ENCODE results near the gene ZBTB45. TPM values are rescaled to one million over a fixed set of nuclear protein-coding genes. Genes with fewer than 3 reads are reported as not detected.

Gene ZBTB45
- total RNA-seq, 2 experiments from 2014 or later: 5.7 to 6.3 TPM

DNA sequence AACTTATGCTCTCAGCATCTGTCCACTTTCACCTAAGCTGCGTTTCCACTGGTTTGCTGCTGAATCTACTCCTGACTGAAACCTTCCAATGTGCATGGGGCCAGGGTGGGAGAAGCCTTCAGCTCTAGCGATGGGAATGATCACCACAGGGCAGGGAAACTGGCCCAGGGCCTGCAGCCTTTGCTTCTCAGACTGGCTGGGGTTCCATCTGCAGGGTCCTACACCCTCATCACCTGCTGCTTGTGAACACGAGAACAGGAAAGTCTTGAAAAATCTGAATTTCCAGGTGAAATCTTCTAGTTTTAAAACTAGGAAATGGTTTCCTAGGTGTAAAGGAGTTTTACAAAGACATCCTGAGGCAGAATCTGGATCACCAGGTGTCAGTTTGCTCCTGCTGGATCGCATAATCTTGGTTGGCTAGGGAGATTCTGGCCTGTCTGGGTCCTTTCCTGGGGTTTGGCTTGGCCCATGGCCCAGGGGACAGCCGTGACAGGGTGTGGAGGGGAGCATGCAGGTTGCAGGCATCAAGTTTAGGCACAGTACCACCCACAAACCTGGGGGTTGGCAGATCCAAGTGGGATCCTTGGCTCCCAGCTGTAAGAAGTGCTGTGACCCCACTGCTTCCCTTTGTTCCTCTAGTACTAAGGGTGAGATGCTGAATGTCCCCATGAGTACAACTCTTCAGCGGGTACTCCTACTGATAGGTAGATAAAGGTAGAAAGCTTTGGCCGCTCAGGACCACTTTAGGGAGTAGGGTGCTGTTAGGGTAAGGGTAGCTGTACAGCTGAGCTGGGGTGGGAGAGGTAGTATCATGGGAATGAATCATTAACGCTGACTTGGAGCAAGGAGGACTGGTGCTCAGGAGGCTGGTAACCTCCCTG, 40.6 kb upstream of the ZBTB45 start:
- Mint-ChIP-seq H3K9me3 (no peaks in the 10 kb centered on the region), H3K36me3 (ENCODE audit: low read depth) (peaks cover 37% of the 10 kb centered on the region), H3K4me1 (ENCODE audit: low read depth) (peaks cover 76% of the 10 kb centered on the region), H3K27ac (peak overlapping the region; percentile 96), H3K4me3 (peak overlapping the region; percentile 98), H3K27me3 (no peaks in the 10 kb centered on the region)
- Histone ChIP-seq H3K36me3 (ENCODE audit: insufficient read depth, low read length) (peaks cover 21% of the 10 kb centered on the region), H3K4me1 (ENCODE audit: insufficient read depth, low read length) (peaks cover 79% of the 10 kb centered on the region), H3K9me3 (ENCODE audit: control insufficient read depth in 1 of 2, insufficient read depth in 1 of 2, low read length in 2 of 2) (no peaks in the 10 kb centered on the region), H3K4me3 (ENCODE audit: low read length) (peak overlapping the region; percentile 76), H3K27me3 (ENCODE audit: control insufficient read depth in 1 of 2, insufficient read depth in 2 of 2, low read length in 2 of 2) (no peaks in the 10 kb centered on the region), H3K27ac (ENCODE audit: low read depth in 1 of 2, low read length in 2 of 2) (peak overlapping the region in 1 of 2 donors; percentile 96)
- CTCF ChIA-PET: interaction anchor here (1.7 to 2.7 kb wide), 2 partner anchors 21 to 40 kb away, joined by 5 to 9 read pairs; partner anchors contain the start of gene ZBTB45
- TF ChIP-seq, protein P1, sequence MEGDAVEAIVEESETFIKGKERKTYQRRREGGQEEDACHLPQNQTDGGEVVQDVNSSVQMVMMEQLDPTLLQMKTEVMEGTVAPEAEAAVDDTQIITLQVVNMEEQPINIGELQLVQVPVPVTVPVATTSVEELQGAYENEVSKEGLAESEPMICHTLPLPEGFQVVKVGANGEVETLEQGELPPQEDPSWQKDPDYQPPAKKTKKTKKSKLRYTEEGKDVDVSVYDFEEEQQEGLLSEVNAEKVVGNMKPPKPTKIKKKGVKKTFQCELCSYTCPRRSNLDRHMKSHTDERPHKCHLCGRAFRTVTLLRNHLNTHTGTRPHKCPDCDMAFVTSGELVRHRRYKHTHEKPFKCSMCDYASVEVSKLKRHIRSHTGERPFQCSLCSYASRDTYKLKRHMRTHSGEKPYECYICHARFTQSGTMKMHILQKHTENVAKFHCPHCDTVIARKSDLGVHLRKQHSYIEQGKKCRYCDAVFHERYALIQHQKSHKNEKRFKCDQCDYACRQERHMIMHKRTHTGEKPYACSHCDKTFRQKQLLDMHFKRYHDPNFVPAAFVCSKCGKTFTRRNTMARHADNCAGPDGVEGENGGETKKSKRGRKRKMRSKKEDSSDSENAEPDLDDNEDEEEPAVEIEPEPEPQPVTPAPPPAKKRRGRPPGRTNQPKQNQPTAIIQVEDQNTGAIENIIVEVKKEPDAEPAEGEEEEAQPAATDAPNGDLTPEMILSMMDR (IDR thresholded peaks at IDR 0.05): no peak
- intact Hi-C loops (cut with DNase I, micrococcal nuclease): no loop called here
- DNase-seq (peak in 1 of 14 experiments; percentile 5), ATAC-seq (ENCODE audit: poor library complexity) (no peak)
- POLR2A ChIA-PET: interaction anchor here (1.0 to 7.0 kb wide), 6 partner anchors 11 to 40 kb away, joined by 3 to 63 read pairs (median 24); partner anchors contain the start of genes MZF1, TRIM28 and ZBTB45

- DNase-seq: peak in 11 of 14 experiments; percentile 31 to 79 (median 48)
- H3K4me3 ChIP-seq (ENCODE audit: low read length): peak overlapping the region; percentile 76
- ChIA-PET CTCF (interaction anchor here (1.7 to 2.7 kb wide), 2 partner anchors 22 to 39 kb away, joined by 5 to 9 read pairs; partner anchors contain the start of gene ZBTB45), POLR2A (interaction anchor here (0.5 to 7.0 kb wide), 4 partner anchors 12 to 39 kb away, joined by 3 to 63 read pairs (median 26); partner anchors contain the start of genes MZF1, TRIM28 and ZBTB45)
- H3K27me3 ChIP-seq (ENCODE audit: control insufficient read depth in 1 of 2, insufficient read depth in 2 of 2, low read length in 2 of 2): no peaks in the 10 kb centered on the region
- Mint-ChIP-seq H3K4me3 (peak overlapping the region; percentile 98), H3K9me3 (no peaks in the 10 kb centered on the region), H3K27ac (peak overlapping the region; percentile 96), H3K27me3 (no peaks in the 10 kb centered on the region), H3K4me1 (ENCODE audit: low read depth) (peaks cover 82% of the 10 kb centered on the region), H3K36me3 (ENCODE audit: low read depth) (peaks cover 45% of the 10 kb centered on the region)
- ATAC-seq (ENCODE audit: poor library complexity): peak; percentile 0
- H3K36me3 ChIP-seq (ENCODE audit: insufficient read depth, low read length): peaks cover 21% of the 10 kb centered on the region
- intact Hi-C loops (cut with DNase I, micrococcal nuclease): loop anchor here (1.0 kb wide), 3 partner anchors 13 to 39 kb away; partner anchors contain the start of gene MZF1 (in 1 of the 2)
- H3K9me3 ChIP-seq (ENCODE audit: control insufficient read depth in 1 of 2, insufficient read depth in 1 of 2, low read length in 2 of 2): no peaks in the 10 kb centered on the region
- peak overlapping the region; percentile 88 to 96 for H3K27ac ChIP-seq (ENCODE audit: low read depth in 1 of 2, low read length in 2 of 2)
- H3K4me1 ChIP-seq (ENCODE audit: insufficient read depth, low read length): peaks cover 87% of the 10 kb centered on the region
- TF ChIP-seq, protein P1 (IDR thresholded peaks at IDR 0.05): no peak
Measured at GRCh38 chr19:58559275-58560006, 39.8 kb upstream of the ZBTB45 start.
